ENCODE measurements around the gene DNAJB2. TPM values are rescaled to one million over a fixed set of nuclear protein-coding genes. Genes with fewer than 3 reads are reported as not detected.

Gene DNAJB2
- polyA plus RNA-seq, 1 of the 3 experiments (the other 2 are of a cell fraction), result 39.9 TPM

- TF ChIP-seq USF2 (IDR thresholded peaks at IDR 0.05; ENCODE audit: borderline replicate concordance, low read depth, low read length) (no peak), MXI1 (IDR thresholded peaks at IDR 0.05; ENCODE audit: low read depth, low read length) (no peak), TCF12 (IDR thresholded peaks at IDR 0.05) (no peak), EP300 (IDR thresholded peaks at IDR 0.05; ENCODE audit: borderline replicate concordance in 1 of 2, low read depth in 1 of 2, low read length in 1 of 2) (no peak)
- Histone ChIP-seq H3K27me3 (ENCODE audit: insufficient read depth) (no peaks in the 10 kb centered on the region), H3K9me3 (no peaks in the 10 kb centered on the region), H3K4me1 (ENCODE audit: control insufficient read depth in 1 of 2, insufficient read depth in 2 of 2, low read depth in 1 of 2, low read length in 1 of 2) (peaks cover 8% of the 10 kb centered on the region in 2 experiments; a peak in 1 of 4 replicates), H4K20me1 (ENCODE audit: insufficient read depth) (no peaks in the 10 kb centered on the region), H3F3A (replicated peaks; ENCODE audit: insufficient read depth) (peaks cover 12% of the 10 kb centered on the region), H3K9me2 (no peaks in the 10 kb centered on the region), H3K36me3 (replicated peaks in 1 of 2; ENCODE audit: control insufficient read depth in 1 of 2, insufficient read depth in 2 of 2, low read length in 1 of 2) (no peaks in the 10 kb centered on the region), H3K4me2 (no peak overlapping the region), H3K4me3 (ENCODE audit: low read depth in 2 of 2, low read length in 1 of 2) (no peak overlapping the region), H3K79me2 (ENCODE audit: insufficient read depth) (no peaks in the 10 kb centered on the region), H3K27ac (ENCODE audit: low read depth in 2 of 2, low read length in 1 of 2) (no peak overlapping the region), H2AFZ (ENCODE audit: low read depth) (no peak overlapping the region), H3K9ac (no peak overlapping the region)
- ChIA-PET CTCF (interaction anchor here (0.7 to 9.0 kb wide), 9 partner anchors 9 to 132 kb away, joined by 3 to 312 read pairs (median 5); partner anchors contain the start of genes CNPPD1, DNAJB2, NHEJ1 and SLC23A3), POLR2A (interaction anchor here (1.1 kb wide), 1 partner anchor 13 kb away, joined by 5 read pairs; the partner anchor contains the start of gene DNAJB2)
- DNase-seq, result no peak
- WGBS (ENCODE audit: low lambda C conversion rate), result 73% methylated on average over 4 of the region's 4 CpGs
These were observed 12.8 kb downstream of the DNAJB2 start for GRCh38 chr2:219291910-219292490.

- no peak overlapping the region for H3K9ac ChIP-seq
- CTCF ChIA-PET, result interaction anchor here (1.0 to 9.0 kb wide), 8 partner anchors 13 to 135 kb away, joined by 3 to 312 read pairs (median 6); partner anchors contain the start of genes CNPPD1, DNAJB2, NHEJ1 and SLC23A3
These were observed 13.4 kb downstream of the DNAJB2 start for GRCh38 chr2:219292616-219293015.

More at GRCh38 chr2:219292616-219293015, 13.4 kb downstream of the DNAJB2 start:
- no peaks in the 10 kb centered on the region for H3K27me3 ChIP-seq (ENCODE audit: insufficient read depth)
- H3K36me3 ChIP-seq (replicated peaks in 1 of 2; ENCODE audit: control insufficient read depth in 1 of 2, insufficient read depth in 2 of 2, low read length in 1 of 2), result no peaks in the 10 kb centered on the region
- no peak for TF ChIP-seq USF2 (IDR thresholded peaks at IDR 0.05; ENCODE audit: borderline replicate concordance, low read depth, low read length)
- TF ChIP-seq FOXM1 (IDR thresholded peaks at IDR 0.05; ENCODE audit: low read depth), result no peak
- no peak for TF ChIP-seq GABPA (IDR thresholded peaks at IDR 0.05; ENCODE audit: low read depth)
- TF ChIP-seq CHD2 (IDR thresholded peaks at IDR 0.05; ENCODE audit: low read length, partially characterized antibody), result no peak
- TF ChIP-seq IRF3 (IDR thresholded peaks at IDR 0.05; ENCODE audit: low read depth, low read length), result no peak
- TF ChIP-seq RXRA (IDR thresholded peaks at IDR 0.05; ENCODE audit: borderline replicate concordance, low read depth), result no peak
- no peak for TF ChIP-seq FOSL2 (IDR thresholded peaks at IDR 0.05; ENCODE audit: borderline replicate concordance, low read depth)
- TF ChIP-seq TEAD4 (IDR thresholded peaks at IDR 0.05; ENCODE audit: borderline replicate concordance, insufficient read depth), result no peak
- no peak for TF ChIP-seq JUND (IDR thresholded peaks at IDR 0.05)
- TF ChIP-seq PBX3 (IDR thresholded peaks at IDR 0.05), result no peak
- no peak for TF ChIP-seq CTCF (IDR thresholded peaks at IDR 0.05)
- no peak for TF ChIP-seq RFX5 (IDR thresholded peaks at IDR 0.05; ENCODE audit: low read length)
- TF ChIP-seq EP300 (IDR thresholded peaks at IDR 0.05; ENCODE audit: borderline replicate concordance in 1 of 2, low read depth in 1 of 2, low read length in 1 of 2), result no peak
- TF ChIP-seq TCF12 (IDR thresholded peaks at IDR 0.05), result no peak
- TF ChIP-seq MAX (IDR thresholded peaks at IDR 0.05; ENCODE audit: low read depth), result no peak
- no peak for TF ChIP-seq NFIC (IDR thresholded peaks at IDR 0.05; ENCODE audit: borderline replicate concordance)
- no peak for TF ChIP-seq TAF1 (IDR thresholded peaks at IDR 0.05; ENCODE audit: borderline replicate concordance, low read depth, low read length)
- no peak for TF ChIP-seq MEF2A (IDR thresholded peaks at IDR 0.05; ENCODE audit: borderline replicate concordance, low read depth)
- no peak for TF ChIP-seq RAD21 (IDR thresholded peaks at IDR 0.05; ENCODE audit: low read length)
- H3F3A ChIP-seq (replicated peaks; ENCODE audit: insufficient read depth), result peaks cover 12% of the 10 kb centered on the region
- H3K9me2 ChIP-seq, result no peaks in the 10 kb centered on the region
- H3K9me3 ChIP-seq, result no peaks in the 10 kb centered on the region
- H2AFZ ChIP-seq (ENCODE audit: low read depth), result no peak overlapping the region
- 91% methylated on average over 9 of the region's 9 CpGs for WGBS (ENCODE audit: low lambda C conversion rate)
- POLR2A ChIA-PET, result no interaction called here
- H3K4me2 ChIP-seq, result no peak overlapping the region
- no peaks in the 10 kb centered on the region for H3K79me2 ChIP-seq (ENCODE audit: insufficient read depth)
- no peaks in the 10 kb centered on the region for H4K20me1 ChIP-seq (ENCODE audit: insufficient read depth)
- no peak for DNase-seq
- H3K4me3 ChIP-seq (ENCODE audit: low read depth in 2 of 2, low read length in 1 of 2), result no peak overlapping the region
- no peak overlapping the region for H3K27ac ChIP-seq (ENCODE audit: low read depth in 2 of 2, low read length in 1 of 2)
- peaks cover 8% of the 10 kb centered on the region in 2 experiments; a peak in 1 of 4 replicates for H3K4me1 ChIP-seq (ENCODE audit: control insufficient read depth in 1 of 2, insufficient read depth in 2 of 2, low read depth in 1 of 2, low read length in 1 of 2)
